Measurements from ENCODE around the gene HBZ.

DNA sequence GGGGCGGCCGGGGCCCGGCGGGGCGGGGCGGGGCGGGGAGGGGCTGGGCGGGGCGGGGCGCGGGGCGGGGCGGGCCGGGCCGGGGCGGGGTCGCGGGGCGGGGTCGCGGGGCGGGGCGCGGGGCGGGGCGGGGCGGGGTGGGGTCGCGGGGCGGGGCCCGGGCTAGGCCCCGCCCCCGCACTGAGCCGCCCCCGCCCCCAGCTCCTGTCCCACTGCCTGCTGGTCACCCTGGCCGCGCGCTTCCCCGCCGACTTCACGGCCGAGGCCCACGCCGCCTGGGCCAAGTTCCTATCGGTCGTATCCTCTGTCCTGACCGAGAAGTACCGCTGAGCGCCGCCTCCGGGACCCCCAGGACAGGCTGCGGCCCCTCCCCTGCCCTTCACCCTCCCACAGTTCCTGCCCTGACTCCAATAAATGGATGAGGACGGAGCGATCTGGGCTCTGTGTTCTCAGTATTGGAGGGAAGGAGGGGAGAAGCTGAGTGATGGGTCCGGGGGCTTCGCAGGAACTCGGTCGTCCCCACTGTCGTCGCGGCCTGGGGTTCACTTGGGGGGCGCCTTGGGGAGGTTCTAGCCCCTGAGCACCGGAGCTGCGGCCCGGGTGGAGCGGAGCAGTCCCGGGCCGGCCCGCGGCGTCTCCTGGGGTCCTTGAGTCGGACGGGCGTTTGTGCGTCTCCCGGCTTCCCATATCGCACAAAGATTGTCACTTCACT lies 12.5 kb downstream of the HBZ start:
- TF ChIP-seq, protein P1, sequence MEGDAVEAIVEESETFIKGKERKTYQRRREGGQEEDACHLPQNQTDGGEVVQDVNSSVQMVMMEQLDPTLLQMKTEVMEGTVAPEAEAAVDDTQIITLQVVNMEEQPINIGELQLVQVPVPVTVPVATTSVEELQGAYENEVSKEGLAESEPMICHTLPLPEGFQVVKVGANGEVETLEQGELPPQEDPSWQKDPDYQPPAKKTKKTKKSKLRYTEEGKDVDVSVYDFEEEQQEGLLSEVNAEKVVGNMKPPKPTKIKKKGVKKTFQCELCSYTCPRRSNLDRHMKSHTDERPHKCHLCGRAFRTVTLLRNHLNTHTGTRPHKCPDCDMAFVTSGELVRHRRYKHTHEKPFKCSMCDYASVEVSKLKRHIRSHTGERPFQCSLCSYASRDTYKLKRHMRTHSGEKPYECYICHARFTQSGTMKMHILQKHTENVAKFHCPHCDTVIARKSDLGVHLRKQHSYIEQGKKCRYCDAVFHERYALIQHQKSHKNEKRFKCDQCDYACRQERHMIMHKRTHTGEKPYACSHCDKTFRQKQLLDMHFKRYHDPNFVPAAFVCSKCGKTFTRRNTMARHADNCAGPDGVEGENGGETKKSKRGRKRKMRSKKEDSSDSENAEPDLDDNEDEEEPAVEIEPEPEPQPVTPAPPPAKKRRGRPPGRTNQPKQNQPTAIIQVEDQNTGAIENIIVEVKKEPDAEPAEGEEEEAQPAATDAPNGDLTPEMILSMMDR (conservative IDR thresholded peaks at IDR 0.05; ENCODE audit: low read length), result no peak
- TF ChIP-seq EZH2phosphoT487 (IDR thresholded peaks at IDR 0.05; ENCODE audit: borderline replicate concordance, low read depth, low read length), result no peak

All from OCI-LY7 (cell line).